Glutamatergic neuron (in vitro differentiated cells): Measurements from ENCODE around the gene MST1R. TPM values are rescaled to one million over a fixed set of nuclear protein-coding genes. Genes with fewer than 3 reads are reported as not detected.

ENCODE experiments used
- total RNA-seq: library from RNA; stranded (reverse); fragmentation: NEBNext Ultra II Directional; extraction: Animal tissue kit (Norgen Biotek cat#: 25700); gene quantifications from one replicate; pipeline ENCODE4 v1.2.1, GENCODE V29; 2021; ENCODE audit not compliant: unreplicated experiment

MST1R gene
- total RNA-seq, 1 donor from 2014 or later, result 8.6 TPM

Other genes starting within 250 kb of the MST1R start
- gene APEH, start 229.5 kb downstream of the MST1R start, total RNA-seq, result 119 TPM
- 23.4 TPM for gene MST1, start 214.4 kb downstream of the MST1R start, total RNA-seq
- gene RNF123, start 214.3 kb downstream of the MST1R start, total RNA-seq, result 56.6 TPM
- gene AMIGO3, start 184.2 kb downstream of the MST1R start, total RNA-seq, result 1.4 TPM
- 21.2 TPM for gene GMPPB, start 179.9 kb downstream of the MST1R start, total RNA-seq
- gene IP6K1, start 117.3 kb downstream of the MST1R start, total RNA-seq, result 44.6 TPM
- not detected for gene CDHR4, start 104.0 kb downstream of the MST1R start, total RNA-seq
- gene INKA1, start 100.6 kb downstream of the MST1R start, total RNA-seq, result 4.2 TPM
- gene UBA7, start 89.9 kb downstream of the MST1R start, total RNA-seq, result 0.54 TPM
- gene TRAIP, start 47.3 kb downstream of the MST1R start, total RNA-seq, result 11.3 TPM
- 518 TPM for gene CAMKV, start 34.0 kb downstream of the MST1R start, total RNA-seq
- gene MON1A, start 25.9 kb upstream of the MST1R start, total RNA-seq, result 15.4 TPM
- 169 TPM for gene RBM6, start 36.3 kb upstream of the MST1R start, total RNA-seq
- gene RBM5, start 185.0 kb upstream of the MST1R start, total RNA-seq, result 363 TPM